ENCODE results near the gene LHX4. TPM values are rescaled to one million over a fixed set of nuclear protein-coding genes. Genes with fewer than 3 reads are reported as not detected.

The LHX4 gene
- total and polyA plus RNA-seq, 2 donors from 2014 or later = 0.37 TPM; not detected in 1

DNA sequence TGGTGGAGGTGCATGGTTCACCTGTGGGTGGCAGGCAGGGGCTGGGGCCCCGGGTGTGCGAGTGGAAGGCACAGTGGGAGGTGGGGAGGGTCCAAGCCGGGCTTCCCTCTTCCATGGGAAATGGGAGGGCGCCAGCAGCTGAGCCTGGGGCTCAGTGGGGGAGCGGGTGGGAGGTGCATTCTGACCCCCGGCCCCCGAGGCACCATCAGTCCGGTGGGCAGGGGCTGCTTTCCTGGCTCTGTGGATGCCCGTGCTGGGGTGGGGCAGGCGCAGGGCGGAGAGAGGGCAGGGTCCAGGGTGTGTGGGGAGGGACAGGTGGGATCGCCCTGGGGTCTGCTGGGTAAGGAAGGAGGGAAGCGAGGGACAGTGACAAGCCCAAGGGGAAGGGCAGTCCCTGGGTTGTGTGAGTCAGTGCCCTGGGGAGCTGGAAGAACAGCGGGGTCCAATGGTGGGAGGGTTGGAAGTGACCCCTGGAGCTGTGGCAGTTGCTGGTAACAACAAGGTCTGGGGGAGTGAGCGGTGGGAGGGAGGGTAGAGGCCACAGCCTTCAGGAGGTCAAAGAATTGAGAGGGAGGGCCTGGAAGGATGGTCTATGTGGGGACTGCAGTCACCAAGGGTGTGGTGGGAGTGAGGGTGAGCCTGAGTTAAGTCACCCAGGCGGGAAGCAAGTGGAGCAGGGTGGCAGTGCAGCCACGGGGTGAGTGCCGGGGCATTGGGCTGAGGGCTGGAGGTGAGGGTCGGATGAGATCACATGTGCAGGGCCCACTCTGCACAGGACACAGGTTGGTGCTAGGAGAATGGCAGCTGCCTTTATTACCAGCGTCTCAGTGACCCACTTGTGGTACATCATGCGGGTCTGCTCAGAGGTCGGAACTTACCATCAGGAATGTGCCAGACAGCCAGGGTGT is 29.6 kb downstream of the LHX4 start:
- H3K4me3 ChIP-seq (ENCODE audit: low read length in 3 of 3) = no peak overlapping the region
- TF ChIP-seq, protein P1, sequence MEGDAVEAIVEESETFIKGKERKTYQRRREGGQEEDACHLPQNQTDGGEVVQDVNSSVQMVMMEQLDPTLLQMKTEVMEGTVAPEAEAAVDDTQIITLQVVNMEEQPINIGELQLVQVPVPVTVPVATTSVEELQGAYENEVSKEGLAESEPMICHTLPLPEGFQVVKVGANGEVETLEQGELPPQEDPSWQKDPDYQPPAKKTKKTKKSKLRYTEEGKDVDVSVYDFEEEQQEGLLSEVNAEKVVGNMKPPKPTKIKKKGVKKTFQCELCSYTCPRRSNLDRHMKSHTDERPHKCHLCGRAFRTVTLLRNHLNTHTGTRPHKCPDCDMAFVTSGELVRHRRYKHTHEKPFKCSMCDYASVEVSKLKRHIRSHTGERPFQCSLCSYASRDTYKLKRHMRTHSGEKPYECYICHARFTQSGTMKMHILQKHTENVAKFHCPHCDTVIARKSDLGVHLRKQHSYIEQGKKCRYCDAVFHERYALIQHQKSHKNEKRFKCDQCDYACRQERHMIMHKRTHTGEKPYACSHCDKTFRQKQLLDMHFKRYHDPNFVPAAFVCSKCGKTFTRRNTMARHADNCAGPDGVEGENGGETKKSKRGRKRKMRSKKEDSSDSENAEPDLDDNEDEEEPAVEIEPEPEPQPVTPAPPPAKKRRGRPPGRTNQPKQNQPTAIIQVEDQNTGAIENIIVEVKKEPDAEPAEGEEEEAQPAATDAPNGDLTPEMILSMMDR (IDR thresholded peaks at IDR 0.05; ENCODE audit: borderline replicate concordance, extremely low read depth, insufficient read depth) = no peak
- no peak overlapping the region for H3K9ac ChIP-seq (ENCODE audit: low read length in 3 of 3)
- peaks cover 0 to 31% (median 17%) of the 10 kb centered on the region in 3 donors for H3K4me1 ChIP-seq (ENCODE audit: control insufficient read depth in 2 of 3, insufficient read depth in 2 of 3, low read depth in 1 of 3, low read length in 3 of 3)
- FAIRE-seq (no peak), DNase-seq (no peak)
- no peak overlapping the region for H3K27ac ChIP-seq (ENCODE audit: low read depth in 2 of 2, low read length in 2 of 2)
- no peaks in the 10 kb centered on the region for H3K36me3 ChIP-seq (ENCODE audit: control insufficient read depth in 2 of 3, insufficient read depth in 3 of 3, low read length in 3 of 3)
- intact Hi-C loops (cut with DNase I) = loop anchor here (10.0 kb wide), 1 partner anchor 215 kb away; no protein-coding TSS in a partner anchor
- H3K9me3 ChIP-seq (ENCODE audit: control insufficient read depth in 2 of 3, insufficient read depth in 1 of 3, low read length in 3 of 3) = no peaks in the 10 kb centered on the region
- no peaks in the 10 kb centered on the region for H3K27me3 ChIP-seq (ENCODE audit: control insufficient read depth, insufficient read depth, low read length)

DNA sequence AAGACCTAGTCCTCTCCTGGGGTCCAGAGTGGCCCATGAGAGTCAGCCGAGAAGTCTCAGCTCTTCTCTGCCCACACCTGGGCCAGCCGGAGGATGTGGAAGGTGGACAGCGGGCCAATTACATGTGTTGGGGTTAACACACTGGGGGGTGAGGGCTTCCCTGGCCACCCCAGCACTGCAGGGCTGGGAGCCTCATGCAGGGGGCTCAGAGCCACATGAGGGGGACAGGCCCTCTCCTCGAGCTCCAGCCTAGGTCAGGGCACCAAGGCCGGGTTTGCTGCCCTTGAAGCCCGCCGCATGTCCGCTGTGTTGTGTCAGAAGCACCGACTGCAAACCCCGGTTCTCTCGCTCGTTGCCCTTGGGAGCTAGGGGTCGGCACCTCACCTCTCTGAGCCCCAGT is 30.5 kb downstream of the LHX4 start:
- DNase-seq = no peak
- FAIRE-seq = no peak
- TF ChIP-seq, protein P1 (IDR thresholded peaks at IDR 0.05; ENCODE audit: borderline replicate concordance, extremely low read depth, insufficient read depth) = no peak
- H3K27me3 ChIP-seq (ENCODE audit: control insufficient read depth, insufficient read depth, low read length) = no peaks in the 10 kb centered on the region
- H3K4me1 ChIP-seq (ENCODE audit: control insufficient read depth in 2 of 3, insufficient read depth in 2 of 3, low read depth in 1 of 3, low read length in 3 of 3) = peaks cover 0 to 31% (median 20%) of the 10 kb centered on the region in 3 donors
- H3K36me3 ChIP-seq (ENCODE audit: control insufficient read depth in 2 of 3, insufficient read depth in 3 of 3, low read length in 3 of 3) = no peaks in the 10 kb centered on the region
- H3K9me3 ChIP-seq (ENCODE audit: control insufficient read depth in 2 of 3, insufficient read depth in 1 of 3, low read length in 3 of 3) = no peaks in the 10 kb centered on the region
- intact Hi-C loops (cut with DNase I) = no loop called here
- H3K9ac ChIP-seq (ENCODE audit: low read length in 3 of 3) = no peak overlapping the region
- peak overlapping the region in 1 of 2 donors; percentile 63 for H3K27ac ChIP-seq (ENCODE audit: low read depth in 2 of 2, low read length in 2 of 2)
- no peak overlapping the region for H3K4me3 ChIP-seq (ENCODE audit: low read length in 3 of 3)

DNA sequence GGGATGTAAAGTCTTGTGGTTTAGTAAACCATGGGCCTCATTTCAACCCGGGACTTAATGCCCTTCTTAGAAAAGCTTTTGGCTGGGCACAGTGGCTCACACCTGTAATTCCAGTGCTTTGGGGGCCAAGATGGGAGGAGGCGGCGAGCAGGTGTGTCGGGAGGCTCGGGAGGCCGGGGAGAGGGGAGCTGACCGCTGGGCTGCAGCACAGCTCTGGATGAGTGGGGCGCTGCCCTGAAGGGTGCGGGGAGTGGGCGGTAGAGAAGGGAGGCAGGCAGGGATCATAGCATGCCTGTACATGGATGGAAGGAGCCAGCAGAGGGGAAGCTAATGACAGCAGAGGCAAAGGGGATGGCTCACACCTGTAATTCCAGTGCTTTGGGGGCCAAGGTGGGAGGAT is 31.0 kb downstream of the LHX4 start:
- no peaks in the 10 kb centered on the region for H3K27me3 ChIP-seq (ENCODE audit: control insufficient read depth, insufficient read depth, low read length)
- H3K9me3 ChIP-seq (ENCODE audit: control insufficient read depth in 2 of 3, insufficient read depth in 1 of 3, low read length in 3 of 3) = no peaks in the 10 kb centered on the region
- intact Hi-C loops (cut with DNase I) = no loop called here
- no peaks in the 10 kb centered on the region for H3K36me3 ChIP-seq (ENCODE audit: control insufficient read depth in 2 of 3, insufficient read depth in 3 of 3, low read length in 3 of 3)
- DNase-seq = no peak
- no peak overlapping the region for H3K9ac ChIP-seq (ENCODE audit: low read length in 3 of 3)
- no peak overlapping the region for H3K4me3 ChIP-seq (ENCODE audit: low read length in 3 of 3)
- H3K4me1 ChIP-seq (ENCODE audit: control insufficient read depth in 2 of 3, insufficient read depth in 2 of 3, low read depth in 1 of 3, low read length in 3 of 3) = peaks cover 0 to 31% (median 22%) of the 10 kb centered on the region in 3 donors
- FAIRE-seq = no peak
- TF ChIP-seq, protein P1 (IDR thresholded peaks at IDR 0.05; ENCODE audit: borderline replicate concordance, extremely low read depth, insufficient read depth) = no peak
- peak overlapping the region; percentile 63 to 72 for H3K27ac ChIP-seq (ENCODE audit: low read depth in 2 of 2, low read length in 2 of 2)
